ENCODE results near the gene SLC7A10.
"Not testable (repeated sequence)": the region's sequence is repeated elsewhere in the genome, so short reads cannot be mapped to it uniquely, and the experiment has no call there.

Gene SLC7A10

GRCh38 chr19:33210266-33210940 is 15.2 kb downstream of the SLC7A10 start:
- no peak overlapping the region for H3K27ac ChIP-seq

GRCh38 chr19:33209850-33210230 is 15.8 kb downstream of the SLC7A10 start:
- not testable (repeated sequence) for H3K27ac ChIP-seq

More at GRCh38 chr19:33210266-33210940, 15.2 kb downstream of the SLC7A10 start:
- TF ChIP-seq ZFX (IDR thresholded peaks at IDR 0.05; ENCODE audit: borderline replicate concordance) (no peak), CTCF (IDR thresholded peaks at IDR 0.05) (no peak)

GRCh38 chr19:33208904-33209849 is 16.5 kb downstream of the SLC7A10 start:
- no peak for TF ChIP-seq ZFX (IDR thresholded peaks at IDR 0.05; ENCODE audit: borderline replicate concordance)
- TF ChIP-seq CTCF (IDR thresholded peaks at IDR 0.05), result no peak
- H3K27ac ChIP-seq, result no peak overlapping the region

- no peak for TF ChIP-seq ZFX (IDR thresholded peaks at IDR 0.05; ENCODE audit: borderline replicate concordance)
- no peak for TF ChIP-seq CTCF (IDR thresholded peaks at IDR 0.05)
- no peak overlapping the region for H3K27ac ChIP-seq
Observed at GRCh38 chr19:33208371-33208895, 17.2 kb downstream of the SLC7A10 start.

GRCh38 chr19:33207903-33208302 is 17.7 kb downstream of the SLC7A10 start:
- no peak for TF ChIP-seq ZFX (IDR thresholded peaks at IDR 0.05; ENCODE audit: borderline replicate concordance)
- TF ChIP-seq CTCF (IDR thresholded peaks at IDR 0.05), result no peak
- H3K27ac ChIP-seq, result no peak overlapping the region

- H3K27ac ChIP-seq, result no peak overlapping the region
- TF ChIP-seq ZFX (IDR thresholded peaks at IDR 0.05; ENCODE audit: borderline replicate concordance) (no peak), CTCF (IDR thresholded peaks at IDR 0.05) (no peak)
Observed at GRCh38 chr19:33207040-33207620, 18.5 kb downstream of the SLC7A10 start.

- no peak overlapping the region for H3K27ac ChIP-seq
- TF ChIP-seq ZFX (IDR thresholded peaks at IDR 0.05; ENCODE audit: borderline replicate concordance), result no peak
- no peak for TF ChIP-seq CTCF (IDR thresholded peaks at IDR 0.05)
Observed at GRCh38 chr19:33206261-33207039, 19.2 kb downstream of the SLC7A10 start.
